GM12891 (cell line): ENCODE measurements around the gene ARHGEF39.

ENCODE experiments used
- PAX5 ChIP-seq: IDR thresholded peaks from 2 replicates; pipeline ENCODE4 v1.6.1; 2011; ENCODE audit warnings: low read length, moderate library complexity, mild to moderate bottlenecking; ENCODE audit not compliant: insufficient read depth, severe bottlenecking
- POLR2A ChIP-seq: IDR thresholded peaks from 2 replicates; pipeline ENCODE4 v1.6.1; 2011; ENCODE audit warnings: low read depth, low read length, control low read depth
- POLR2AphosphoS5 ChIP-seq: IDR thresholded peaks from 2 replicates; pipeline ENCODE4 v1.6.1; 2011; ENCODE audit warnings: low read depth, low read length, control low read depth
- TAF1 ChIP-seq: IDR thresholded peaks from 2 replicates; pipeline ENCODE4 v1.6.1; 2011; ENCODE audit warnings: low read depth, low read length, control low read depth

DNA sequence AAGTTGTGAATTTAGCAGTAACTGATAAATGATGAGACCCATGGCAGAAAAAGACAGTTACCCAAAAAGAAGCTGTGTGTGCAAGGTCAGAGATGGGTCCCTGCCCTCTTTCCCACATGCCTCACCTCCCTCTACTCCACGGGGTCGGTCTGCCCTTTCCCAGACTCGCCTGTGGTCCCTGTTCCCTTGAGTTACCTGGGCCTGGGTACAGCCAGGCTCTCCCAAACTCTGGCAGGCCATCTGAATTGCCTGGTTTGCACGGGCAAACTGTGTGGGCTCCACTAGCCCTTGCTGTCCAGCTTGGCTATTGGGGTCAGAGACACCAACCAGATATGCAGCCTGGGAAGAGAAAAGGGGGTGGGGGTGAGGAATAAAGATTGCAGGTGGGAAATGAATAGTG lies 43.2 kb upstream of the ARHGEF39 start:
- TF ChIP-seq POLR2A (no peak), TAF1 (no peak), POLR2AphosphoS5 (no peak), PAX5 (no peak)
